Head of caudate nucleus (tissue), 42 donors: ENCODE results near the gene NSMF.
A peak's percentile ranks its signal among the peaks of the same experiment; 100 is the strongest.

Experiments
- DNase-seq, 42 donors: peaks; one replicate each; pipeline versions ENCODE4 v3.0.0 to v3.0.0-alpha.2; 2020 to 2021; ENCODE audit warnings: mixed read lengths in 7 of 42
- intact Hi-C: fragments of 100-400 bp; cut with DNase I; formaldehyde crosslinking; loops from one replicate; pipeline ENCODE4 v1.15.0; 2022

NSMF gene

GRCh38 chr9:137493364-137494103 lies 34.4 kb upstream of the NSMF start:
- intact Hi-C loops: no loop called here
- DNase-seq: no peak

GRCh38 chr9:137492464-137493363 lies 33.6 kb upstream of the NSMF start:
- intact Hi-C loops: no loop called here
- DNase-seq: no peak

GRCh38 chr9:137491735-137492432 lies 32.8 kb upstream of the NSMF start:
- intact Hi-C loops: no loop called here
- DNase-seq: no peak

GRCh38 chr9:137490532-137491186 lies 31.5 kb upstream of the NSMF start:
- intact Hi-C loops: no loop called here
- DNase-seq: no peak

GRCh38 chr9:137488906-137489305 lies 29.8 kb upstream of the NSMF start:
- no peak for DNase-seq
- intact Hi-C loops: no loop called here

GRCh38 chr9:137488327-137488653 lies 29.2 kb upstream of the NSMF start:
- intact Hi-C loops: no loop called here
- DNase-seq: no peak

- intact Hi-C loops: no loop called here
- DNase-seq: peak in 25 of 42 donors; percentile 18 to 70 (median 43)
These were observed 28.6 kb upstream of the NSMF start for GRCh38 chr9:137487454-137488326.

GRCh38 chr9:137486545-137487453 lies 27.7 kb upstream of the NSMF start:
- intact Hi-C loops: no loop called here

GRCh38 chr9:137486141-137486490 lies 27.0 kb upstream of the NSMF start:
- no peak for DNase-seq
- intact Hi-C loops: no loop called here

More at GRCh38 chr9:137486545-137487453, 27.7 kb upstream of the NSMF start:
- DNase-seq: no peak

- intact Hi-C loops: no loop called here
- no peak for DNase-seq
These were observed 26.4 kb upstream of the NSMF start for GRCh38 chr9:137485343-137486140.

- DNase-seq: no peak
These were observed 25.6 kb upstream of the NSMF start for GRCh38 chr9:137484551-137485315.

GRCh38 chr9:137482094-137482781 lies 23.1 kb upstream of the NSMF start:
- peak in 22 of 42 donors; percentile 26 to 76 (median 46) for DNase-seq
- intact Hi-C loops: no loop called here

More at GRCh38 chr9:137484551-137485315, 25.6 kb upstream of the NSMF start:
- intact Hi-C loops: no loop called here

GRCh38 chr9:137480686-137481683 lies 21.9 kb upstream of the NSMF start:
- no peak for DNase-seq
- intact Hi-C loops: no loop called here
